Measurements from ENCODE around the gene VWCE. TPM values are rescaled to one million over a fixed set of nuclear protein-coding genes. Genes with fewer than 3 reads are reported as not detected.
"Not testable (repeated sequence)": the region's sequence is repeated elsewhere in the genome, so short reads cannot be mapped to it uniquely, and the experiment has no call there.

VWCE gene
- total and polyA plus RNA-seq, 2 experiments from 2014 or later = 0.61 to 0.76 TPM

GRCh38 chr11:61231585-61231984 is 63.5 kb downstream of the VWCE start:
- WGBS, 2 experiments (ENCODE audit: low coverage in 1 of 2, low lambda C conversion rate in 2 of 2, missing lambda C conversion rate in 2 of 2) = 27 to 43% methylated on average over 1 to 2 of the region's 5 CpGs
- DNase-seq; H3F3A ChIP-seq (ENCODE audit: insufficient read depth); H3K9ac ChIP-seq; H3K9me2 ChIP-seq (ENCODE audit: insufficient read depth); H3K4me1 ChIP-seq (ENCODE audit: insufficient read depth); H3K27ac ChIP-seq; H2AFZ ChIP-seq; H3K4me3 ChIP-seq; H3K36me3 ChIP-seq (ENCODE audit: low read depth); H3K4me2 ChIP-seq (ENCODE audit: unreplicated experiment); H3K9me3 ChIP-seq (ENCODE audit: low read depth); H3K79me2 ChIP-seq (ENCODE audit: insufficient read depth); H3K27me3 ChIP-seq (replicated peaks; ENCODE audit: insufficient read depth); H4K20me1 ChIP-seq (ENCODE audit: insufficient read depth); in situ Hi-C loops (cut with MboI): not testable (repeated sequence)

- H3K36me3 ChIP-seq (ENCODE audit: low read depth); H3K4me1 ChIP-seq (ENCODE audit: insufficient read depth); H3K79me2 ChIP-seq (ENCODE audit: insufficient read depth); DNase-seq; H3K4me2 ChIP-seq (ENCODE audit: unreplicated experiment); H3F3A ChIP-seq (ENCODE audit: insufficient read depth); H3K9ac ChIP-seq; H3K9me3 ChIP-seq (ENCODE audit: low read depth); H4K20me1 ChIP-seq (ENCODE audit: insufficient read depth); in situ Hi-C loops (cut with MboI); H3K4me3 ChIP-seq; H3K27ac ChIP-seq; H3K27me3 ChIP-seq (replicated peaks; ENCODE audit: insufficient read depth); H3K9me2 ChIP-seq (ENCODE audit: insufficient read depth); H2AFZ ChIP-seq: not testable (repeated sequence)
- WGBS, 2 experiments (ENCODE audit: low coverage in 1 of 2, low lambda C conversion rate in 2 of 2, missing lambda C conversion rate in 2 of 2) = no CpG with 5 or more reads among the region's 15 CpGs
Observed at GRCh38 chr11:61231033-61231432, 64.1 kb downstream of the VWCE start.

- H3K9me2 ChIP-seq (ENCODE audit: insufficient read depth); H3K4me2 ChIP-seq (ENCODE audit: unreplicated experiment); DNase-seq; H2AFZ ChIP-seq; H3K9me3 ChIP-seq (ENCODE audit: low read depth); H3K27ac ChIP-seq; H3F3A ChIP-seq (ENCODE audit: insufficient read depth); H3K36me3 ChIP-seq (ENCODE audit: low read depth); H3K79me2 ChIP-seq (ENCODE audit: insufficient read depth); H3K9ac ChIP-seq; H3K27me3 ChIP-seq (replicated peaks; ENCODE audit: insufficient read depth); H3K4me3 ChIP-seq; H4K20me1 ChIP-seq (ENCODE audit: insufficient read depth); in situ Hi-C loops (cut with MboI); H3K4me1 ChIP-seq (ENCODE audit: insufficient read depth): not testable (repeated sequence)
- WGBS, 2 experiments (ENCODE audit: low coverage in 1 of 2, low lambda C conversion rate in 2 of 2, missing lambda C conversion rate in 2 of 2) = no CpG with 5 or more reads among the region's 6 CpGs
Observed at GRCh38 chr11:61229458-61229857, 65.7 kb downstream of the VWCE start.

GRCh38 chr11:61226457-61227137 is 68.5 kb downstream of the VWCE start:
- WGBS, 2 experiments (ENCODE audit: low coverage in 1 of 2, low lambda C conversion rate in 2 of 2, missing lambda C conversion rate in 2 of 2) = no CpG with 5 or more reads among the region's 10 CpGs
- DNase-seq; H2AFZ ChIP-seq; H3K9me3 ChIP-seq (ENCODE audit: low read depth); H3K27me3 ChIP-seq (replicated peaks; ENCODE audit: insufficient read depth); H3F3A ChIP-seq (ENCODE audit: insufficient read depth); H3K79me2 ChIP-seq (ENCODE audit: insufficient read depth); H3K4me1 ChIP-seq (ENCODE audit: insufficient read depth); H3K9me2 ChIP-seq (ENCODE audit: insufficient read depth); H4K20me1 ChIP-seq (ENCODE audit: insufficient read depth); H3K4me3 ChIP-seq; in situ Hi-C loops (cut with MboI); H3K9ac ChIP-seq; H3K36me3 ChIP-seq (ENCODE audit: low read depth); H3K27ac ChIP-seq; H3K4me2 ChIP-seq (ENCODE audit: unreplicated experiment): not testable (repeated sequence)

GRCh38 chr11:61222692-61223091 is 72.4 kb downstream of the VWCE start:
- no CpG with 5 or more reads among the region's 5 CpGs for WGBS, 2 experiments (ENCODE audit: low coverage in 1 of 2, low lambda C conversion rate in 2 of 2, missing lambda C conversion rate in 2 of 2)
- H3K27me3 ChIP-seq (replicated peaks; ENCODE audit: insufficient read depth); in situ Hi-C loops (cut with MboI): not testable (repeated sequence)

GRCh38 chr11:61222047-61222446 is 73.1 kb downstream of the VWCE start, which contains the start of gene PGA4:
Gene PGA4, plus strand, starts transcription at chr11:61222347. Its CDS starts 54 bp downstream, at chr11:61222401.
- H3F3A ChIP-seq (ENCODE audit: insufficient read depth); in situ Hi-C loops (cut with MboI); H3K4me3 ChIP-seq; H3K9me2 ChIP-seq (ENCODE audit: insufficient read depth); H3K4me1 ChIP-seq (ENCODE audit: insufficient read depth); H2AFZ ChIP-seq; DNase-seq; H4K20me1 ChIP-seq (ENCODE audit: insufficient read depth); H3K9me3 ChIP-seq (ENCODE audit: low read depth); H3K4me2 ChIP-seq (ENCODE audit: unreplicated experiment); H3K27ac ChIP-seq; H3K79me2 ChIP-seq (ENCODE audit: insufficient read depth); H3K27me3 ChIP-seq (replicated peaks; ENCODE audit: insufficient read depth); H3K36me3 ChIP-seq (ENCODE audit: low read depth); H3K9ac ChIP-seq: not testable (repeated sequence)
- whole genome bisulfite sequencing, 2 experiments (ENCODE audit: low coverage in 1 of 2, low lambda C conversion rate in 2 of 2, missing lambda C conversion rate in 2 of 2) = no CpG with 5 or more reads among the region's 8 CpGs

More at GRCh38 chr11:61222692-61223091, 72.4 kb downstream of the VWCE start:
- H3K4me3 ChIP-seq; H3K27ac ChIP-seq; H3K9ac ChIP-seq; H3K36me3 ChIP-seq (ENCODE audit: low read depth); H3K4me1 ChIP-seq (ENCODE audit: insufficient read depth); H3K4me2 ChIP-seq (ENCODE audit: unreplicated experiment); H4K20me1 ChIP-seq (ENCODE audit: insufficient read depth); H2AFZ ChIP-seq; DNase-seq; H3K9me2 ChIP-seq (ENCODE audit: insufficient read depth); H3F3A ChIP-seq (ENCODE audit: insufficient read depth); H3K79me2 ChIP-seq (ENCODE audit: insufficient read depth); H3K9me3 ChIP-seq (ENCODE audit: low read depth): not testable (repeated sequence)

GRCh38 chr11:61219016-61219415 is 76.1 kb downstream of the VWCE start:
- H3K9me3 ChIP-seq (ENCODE audit: low read depth); DNase-seq; in situ Hi-C loops (cut with MboI); H3K79me2 ChIP-seq (ENCODE audit: insufficient read depth); H3K27ac ChIP-seq; H3K27me3 ChIP-seq (replicated peaks; ENCODE audit: insufficient read depth); H3K4me2 ChIP-seq (ENCODE audit: unreplicated experiment); H2AFZ ChIP-seq; H4K20me1 ChIP-seq (ENCODE audit: insufficient read depth); H3K9me2 ChIP-seq (ENCODE audit: insufficient read depth); H3K4me3 ChIP-seq; H3K36me3 ChIP-seq (ENCODE audit: low read depth); H3K4me1 ChIP-seq (ENCODE audit: insufficient read depth); H3F3A ChIP-seq (ENCODE audit: insufficient read depth); H3K9ac ChIP-seq: not testable (repeated sequence)
- 51 to 63% methylated on average over 5 of the region's 5 CpGs for WGBS, 2 experiments (ENCODE audit: low coverage in 1 of 2, low lambda C conversion rate in 2 of 2, missing lambda C conversion rate in 2 of 2)

GRCh38 chr11:61218306-61218705 is 76.8 kb downstream of the VWCE start:
- H3K27ac ChIP-seq; H3K36me3 ChIP-seq (ENCODE audit: low read depth); H3K27me3 ChIP-seq (replicated peaks; ENCODE audit: insufficient read depth); H3K9ac ChIP-seq; H3F3A ChIP-seq (ENCODE audit: insufficient read depth); DNase-seq; H2AFZ ChIP-seq; H3K9me3 ChIP-seq (ENCODE audit: low read depth); H3K4me1 ChIP-seq (ENCODE audit: insufficient read depth); H3K4me3 ChIP-seq; H4K20me1 ChIP-seq (ENCODE audit: insufficient read depth); H3K9me2 ChIP-seq (ENCODE audit: insufficient read depth); H3K4me2 ChIP-seq (ENCODE audit: unreplicated experiment); in situ Hi-C loops (cut with MboI); H3K79me2 ChIP-seq (ENCODE audit: insufficient read depth): not testable (repeated sequence)
- no CpG with 5 or more reads among the region's 4 CpGs for WGBS, 2 experiments (ENCODE audit: low coverage in 1 of 2, low lambda C conversion rate in 2 of 2, missing lambda C conversion rate in 2 of 2)

Measured in GM23248 (cell line).